BJ (cell line): ENCODE results near the gene ZNF467. TPM values are rescaled to one million over a fixed set of nuclear protein-coding genes. Genes with fewer than 3 reads are reported as not detected.

Source experiments
- CTCF ChIA-PET: fragments of 350-600 bp; formaldehyde crosslinking; extraction: SDS; loops from one replicate; lab custom pipeline; 2021; ENCODE audit warnings: antibody characterized with exemption, inconsistent platforms; lab: Yijun Ruan, JAX
- POLR2A ChIA-PET: fragments of 300-600 bp; sonication (Branson Sonifier 250); formaldehyde crosslinking; extraction: SDS; loops from one replicate; lab custom pipeline; 2021; ENCODE audit warnings: antibody characterized with exemption; lab: Charles Lee
- DNase-seq: peaks from one replicate; pipeline ENCODE4 v3.0.0-alpha.2; 2011; ENCODE audit warnings: low read depth
- H3K27me3 ChIP-seq: 2 replicates; pipeline ENCODE4 v1.6.0; 2011; ENCODE audit warnings: low read length; ENCODE audit not compliant: control insufficient read depth, insufficient read depth
- H3K36me3 ChIP-seq: 2 replicates; pipeline ENCODE4 v1.5.1; 2011; ENCODE audit warnings: low read length; ENCODE audit not compliant: control insufficient read depth, insufficient read depth
- H3K4me3 ChIP-seq: 2 replicates; pipeline ENCODE4 v1.5.1; 2011; ENCODE audit warnings: low read depth, mild to moderate bottlenecking, control low read depth, low read length
- CTCF ChIP-seq: IDR thresholded peaks from 2 replicates; pipeline ENCODE4 v1.5.1; 2011; ENCODE audit warnings: low read depth, mild to moderate bottlenecking, control low read depth, inconsistent platforms, low read length, moderate library complexity; ENCODE audit not compliant: insufficient read depth
- polyA plus RNA-seq: library from polyadenylated mRNA; depleted of rRNA; stranded (reverse); fragments of >200 nt; gene quantifications from 2 replicates; pipeline ENCODE4 v1.2.3, GENCODE V29; 2011

The ZNF467 gene
- polyA plus RNA-seq, 1 experiment = 1.6 TPM

GRCh38 chr7:149778696-149779501 is 5.5 kb upstream of the ZNF467 start:
- H3K4me3 ChIP-seq = no peak overlapping the region
- H3K27me3 ChIP-seq = peaks cover 6% of the 10 kb centered on the region
- TF ChIP-seq CTCF = no peak
- CTCF ChIA-PET = interaction anchor here (0.9 to 1.0 kb wide), 2 partner anchors 28 to 108 kb away, joined by 3 read pairs; no protein-coding TSS in a partner anchor
- H3K36me3 ChIP-seq = no peaks in the 10 kb centered on the region
- no peak for DNase-seq
- POLR2A ChIA-PET = no interaction called here

- no peak for DNase-seq
- no peak for TF ChIP-seq CTCF
- ChIA-PET CTCF (interaction anchor here (0.9 to 1.0 kb wide), 2 partner anchors 29 to 107 kb away, joined by 3 read pairs; no protein-coding TSS in a partner anchor), POLR2A (no interaction called here)
- no peaks in the 10 kb centered on the region for H3K36me3 ChIP-seq
- peaks cover 6% of the 10 kb centered on the region for H3K27me3 ChIP-seq
- H3K4me3 ChIP-seq = no peak overlapping the region
Observed at GRCh38 chr7:149778327-149778637, 4.9 kb upstream of the ZNF467 start.

GRCh38 chr7:149777551-149778326 is 4.4 kb upstream of the ZNF467 start:
- H3K27me3 ChIP-seq = peaks cover 8% of the 10 kb centered on the region
- CTCF ChIA-PET = no interaction called here
- no peak for TF ChIP-seq CTCF
- POLR2A ChIA-PET = no interaction called here
- no peaks in the 10 kb centered on the region for H3K36me3 ChIP-seq
- H3K4me3 ChIP-seq = no peak overlapping the region
- DNase-seq = no peak

GRCh38 chr7:149776848-149777407 is 3.5 kb upstream of the ZNF467 start:
- no peak for DNase-seq
- H3K4me3 ChIP-seq = no peak overlapping the region
- no peaks in the 10 kb centered on the region for H3K36me3 ChIP-seq
- no peak for TF ChIP-seq CTCF
- peaks cover 8% of the 10 kb centered on the region for H3K27me3 ChIP-seq
- CTCF ChIA-PET = no interaction called here
- POLR2A ChIA-PET = no interaction called here

GRCh38 chr7:149776289-149776688 is 2.9 kb upstream of the ZNF467 start:
- H3K36me3 ChIP-seq = no peaks in the 10 kb centered on the region
- peaks cover 8% of the 10 kb centered on the region for H3K27me3 ChIP-seq
- ChIA-PET CTCF (no interaction called here), POLR2A (no interaction called here)
- no peak overlapping the region for H3K4me3 ChIP-seq
- no peak for DNase-seq
- no peak for TF ChIP-seq CTCF
